ENCODE measurements around the gene TIAM1.

Gene TIAM1, protein sequence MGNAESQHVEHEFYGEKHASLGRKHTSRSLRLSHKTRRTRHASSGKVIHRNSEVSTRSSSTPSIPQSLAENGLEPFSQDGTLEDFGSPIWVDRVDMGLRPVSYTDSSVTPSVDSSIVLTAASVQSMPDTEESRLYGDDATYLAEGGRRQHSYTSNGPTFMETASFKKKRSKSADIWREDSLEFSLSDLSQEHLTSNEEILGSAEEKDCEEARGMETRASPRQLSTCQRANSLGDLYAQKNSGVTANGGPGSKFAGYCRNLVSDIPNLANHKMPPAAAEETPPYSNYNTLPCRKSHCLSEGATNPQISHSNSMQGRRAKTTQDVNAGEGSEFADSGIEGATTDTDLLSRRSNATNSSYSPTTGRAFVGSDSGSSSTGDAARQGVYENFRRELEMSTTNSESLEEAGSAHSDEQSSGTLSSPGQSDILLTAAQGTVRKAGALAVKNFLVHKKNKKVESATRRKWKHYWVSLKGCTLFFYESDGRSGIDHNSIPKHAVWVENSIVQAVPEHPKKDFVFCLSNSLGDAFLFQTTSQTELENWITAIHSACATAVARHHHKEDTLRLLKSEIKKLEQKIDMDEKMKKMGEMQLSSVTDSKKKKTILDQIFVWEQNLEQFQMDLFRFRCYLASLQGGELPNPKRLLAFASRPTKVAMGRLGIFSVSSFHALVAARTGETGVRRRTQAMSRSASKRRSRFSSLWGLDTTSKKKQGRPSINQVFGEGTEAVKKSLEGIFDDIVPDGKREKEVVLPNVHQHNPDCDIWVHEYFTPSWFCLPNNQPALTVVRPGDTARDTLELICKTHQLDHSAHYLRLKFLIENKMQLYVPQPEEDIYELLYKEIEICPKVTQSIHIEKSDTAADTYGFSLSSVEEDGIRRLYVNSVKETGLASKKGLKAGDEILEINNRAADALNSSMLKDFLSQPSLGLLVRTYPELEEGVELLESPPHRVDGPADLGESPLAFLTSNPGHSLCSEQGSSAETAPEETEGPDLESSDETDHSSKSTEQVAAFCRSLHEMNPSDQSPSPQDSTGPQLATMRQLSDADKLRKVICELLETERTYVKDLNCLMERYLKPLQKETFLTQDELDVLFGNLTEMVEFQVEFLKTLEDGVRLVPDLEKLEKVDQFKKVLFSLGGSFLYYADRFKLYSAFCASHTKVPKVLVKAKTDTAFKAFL (N-terminal part only)

GRCh38 chr21:31343680-31344480 is at the start of gene TIAM1:
TIAM1 (minus strand) TSS chr21:31344261; CDS start chr21:31266972, 77,289 bp downstream.
- in situ Hi-C loops (cut with MboI; ENCODE audit: low sequenced_read_pairs), result no loop called here

- in situ Hi-C loops (cut with MboI; ENCODE audit: low sequenced_read_pairs), result no loop called here
Observed at GRCh38 chr21:31387560-31388186, 43.6 kb upstream of the TIAM1 start.

DNA sequence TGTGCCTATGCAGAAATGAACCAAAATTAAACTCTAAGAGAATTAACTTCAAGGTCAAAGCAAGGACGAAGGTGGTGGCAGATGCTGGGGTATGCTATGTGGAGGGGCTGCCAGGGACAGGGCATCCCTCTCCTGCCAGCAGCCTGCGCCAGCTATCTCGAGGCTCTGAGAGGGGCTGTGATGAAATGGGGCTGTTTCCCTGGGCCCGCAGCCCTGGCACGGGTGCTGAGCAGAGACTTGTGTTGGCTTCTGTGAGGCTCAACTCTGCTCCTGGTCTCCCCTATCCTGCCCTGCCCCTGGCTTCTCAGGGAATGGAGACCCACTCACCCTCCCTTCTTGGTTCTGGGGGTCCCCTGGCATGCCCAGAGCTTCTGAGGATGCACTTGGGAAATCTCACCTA is 41.9 kb upstream of the TIAM1 start:
- in situ Hi-C loops (cut with MboI; ENCODE audit: low sequenced_read_pairs), result no loop called here

DNA sequence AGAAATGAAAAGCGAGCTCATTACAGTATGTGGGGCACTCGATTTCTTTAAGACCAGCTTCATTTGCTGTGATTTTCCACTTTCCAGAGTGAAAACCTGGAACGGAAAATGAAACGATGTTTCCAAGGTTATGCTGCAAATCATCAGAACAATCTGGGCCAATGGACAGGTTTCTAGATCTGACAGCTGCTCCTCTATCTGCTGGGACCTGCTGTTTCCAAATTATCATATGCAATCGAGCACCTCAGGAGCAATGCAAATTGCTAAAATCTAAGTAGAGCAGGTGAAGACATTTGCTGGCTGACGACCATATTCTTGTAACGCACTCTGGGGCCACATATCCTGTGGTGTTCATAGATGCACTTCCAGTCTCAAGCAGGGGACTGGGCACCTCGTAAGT is 39.7 kb upstream of the TIAM1 start:
- in situ Hi-C loops (cut with MboI; ENCODE audit: low sequenced_read_pairs), result no loop called here

DNA sequence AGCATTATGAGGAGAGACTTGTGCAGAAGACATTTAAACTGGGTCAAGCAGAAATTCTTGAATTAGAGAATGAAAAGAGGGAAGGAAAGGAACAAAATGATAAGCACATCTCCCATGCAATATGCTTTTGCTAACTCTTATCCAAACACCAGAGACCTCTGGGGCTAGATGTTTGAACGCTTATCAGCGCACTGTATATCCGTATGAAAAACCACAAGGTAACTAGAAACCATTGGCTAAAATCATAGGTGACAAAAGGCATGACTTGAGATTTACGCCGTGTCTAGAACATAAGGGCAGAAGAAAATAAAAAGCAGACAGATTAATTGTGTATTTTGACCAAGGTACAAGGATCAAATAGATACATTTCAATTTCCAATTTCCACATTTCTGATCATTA is 38.0 kb upstream of the TIAM1 start:
- in situ Hi-C loops (cut with MboI; ENCODE audit: low sequenced_read_pairs), result no loop called here

DNA sequence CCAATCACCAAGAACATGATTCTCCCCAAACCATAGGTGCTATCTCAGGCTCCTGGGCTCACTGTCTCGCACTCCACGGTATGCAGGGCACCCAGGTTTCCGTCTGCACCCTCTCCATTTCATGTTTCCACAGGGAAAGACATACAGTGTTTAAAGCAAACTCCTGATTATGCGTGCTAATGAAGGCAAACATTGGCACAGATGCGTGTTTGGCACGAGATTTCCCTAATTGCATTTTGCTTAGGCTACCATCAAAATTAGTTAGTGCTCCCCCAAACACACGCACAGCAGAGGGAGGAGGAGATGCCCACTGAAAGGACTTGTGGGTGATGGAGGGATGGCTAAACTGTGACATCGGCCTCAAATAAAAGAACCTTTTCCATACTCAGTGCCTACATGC is 32.2 kb upstream of the TIAM1 start:
- in situ Hi-C loops (cut with MboI; ENCODE audit: low sequenced_read_pairs), result no loop called here

GRCh38 chr21:31374395-31374794 is 30.3 kb upstream of the TIAM1 start:
- in situ Hi-C loops (cut with MboI; ENCODE audit: low sequenced_read_pairs), result no loop called here

- in situ Hi-C loops (cut with MboI; ENCODE audit: low sequenced_read_pairs), result no loop called here
Observed at GRCh38 chr21:31372471-31372765, 28.4 kb upstream of the TIAM1 start.

- in situ Hi-C loops (cut with MboI; ENCODE audit: low sequenced_read_pairs), result no loop called here
Observed at GRCh38 chr21:31371715-31372470, 27.8 kb upstream of the TIAM1 start.

GRCh38 chr21:31370893-31371544 is 27.0 kb upstream of the TIAM1 start:
- in situ Hi-C loops (cut with MboI; ENCODE audit: low sequenced_read_pairs), result no loop called here

DNA sequence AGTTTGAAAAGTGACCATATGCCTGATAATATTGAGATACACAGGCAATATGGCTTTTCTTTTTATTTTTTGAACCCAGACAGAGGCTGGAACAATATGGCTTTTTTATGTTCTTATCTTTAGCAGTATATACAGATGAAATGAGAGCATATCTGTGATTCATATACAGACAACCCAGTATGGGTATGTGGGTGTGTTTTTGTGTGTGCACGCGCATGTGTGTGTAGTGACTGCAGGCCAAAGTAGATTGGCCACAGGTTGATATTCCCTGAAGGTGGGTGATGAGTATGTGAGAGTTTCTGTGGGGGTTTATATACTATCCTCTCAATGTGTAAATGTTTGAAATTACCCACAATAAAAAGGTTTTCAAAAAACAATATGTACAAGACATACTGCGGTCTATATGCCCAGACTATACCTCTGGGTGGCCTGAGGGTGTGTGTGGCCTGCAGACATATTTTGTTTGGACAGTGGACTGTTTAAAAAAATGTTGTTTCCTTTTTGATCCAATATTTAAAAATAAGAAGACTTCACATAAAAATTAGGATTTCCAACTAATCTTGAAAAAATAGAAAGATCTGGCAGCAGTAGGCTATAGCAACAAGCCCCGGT is 26.3 kb upstream of the TIAM1 start:
- in situ Hi-C loops (cut with MboI; ENCODE audit: low sequenced_read_pairs), result no loop called here

DNA sequence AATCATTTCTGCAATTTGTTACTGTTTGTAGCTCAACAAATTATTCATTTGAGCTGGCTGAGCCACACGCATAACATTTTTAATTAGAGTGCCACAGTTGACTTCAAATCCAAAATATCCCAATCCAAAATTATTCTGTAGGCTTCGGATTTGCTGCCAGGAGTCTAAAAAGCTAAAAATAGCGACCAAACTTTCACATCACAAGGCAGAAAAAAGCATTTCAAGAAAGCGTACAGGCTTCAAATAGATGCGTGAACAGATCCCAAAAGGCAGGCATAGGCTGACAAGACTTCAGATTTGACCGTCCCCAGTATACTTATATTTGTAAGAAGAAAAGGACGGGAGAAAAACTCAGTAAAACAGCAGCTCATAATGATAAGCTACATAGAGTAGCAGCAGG is 24.3 kb upstream of the TIAM1 start:
- in situ Hi-C loops (cut with MboI; ENCODE audit: low sequenced_read_pairs), result no loop called here

DNA sequence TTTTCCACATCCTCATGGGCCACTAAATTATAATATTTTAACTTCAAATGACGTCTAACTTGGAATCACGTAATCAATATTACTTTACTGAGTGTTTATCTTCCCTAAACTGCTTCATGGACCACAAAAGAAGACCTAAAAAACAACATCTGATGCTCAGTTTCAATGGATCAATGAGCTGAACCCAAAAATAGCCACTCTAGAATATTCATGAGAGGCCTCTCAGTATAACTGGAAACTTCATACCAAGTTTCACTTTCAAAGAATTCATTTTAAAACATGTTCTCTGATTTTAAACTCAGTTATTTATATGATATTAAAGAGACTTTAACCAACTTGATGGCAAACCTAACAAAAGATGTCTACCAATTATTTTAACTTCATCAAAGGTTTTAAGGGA is 23.7 kb upstream of the TIAM1 start:
- in situ Hi-C loops (cut with MboI; ENCODE audit: low sequenced_read_pairs), result no loop called here

DNA sequence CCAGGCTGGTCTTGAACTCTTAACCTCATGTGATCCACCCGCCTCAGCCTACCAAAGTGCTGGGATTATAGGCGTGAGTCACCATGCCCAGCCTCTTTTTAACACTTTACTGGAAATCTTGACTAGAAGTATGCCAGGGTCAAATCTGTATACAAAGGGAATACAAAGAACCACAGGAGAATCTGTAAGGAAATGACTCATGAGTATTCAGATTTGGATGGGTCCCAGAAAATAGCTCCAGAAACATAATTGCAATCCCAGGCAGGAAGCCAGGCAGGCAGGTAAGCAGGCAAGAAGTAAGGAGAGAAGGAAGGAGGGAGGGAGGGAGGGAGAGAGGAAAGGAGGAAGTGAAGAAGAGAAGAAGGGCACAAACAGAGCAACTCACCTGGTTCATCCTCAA is 22.8 kb upstream of the TIAM1 start:
- in situ Hi-C loops (cut with MboI; ENCODE audit: low sequenced_read_pairs), result no loop called here

DNA sequence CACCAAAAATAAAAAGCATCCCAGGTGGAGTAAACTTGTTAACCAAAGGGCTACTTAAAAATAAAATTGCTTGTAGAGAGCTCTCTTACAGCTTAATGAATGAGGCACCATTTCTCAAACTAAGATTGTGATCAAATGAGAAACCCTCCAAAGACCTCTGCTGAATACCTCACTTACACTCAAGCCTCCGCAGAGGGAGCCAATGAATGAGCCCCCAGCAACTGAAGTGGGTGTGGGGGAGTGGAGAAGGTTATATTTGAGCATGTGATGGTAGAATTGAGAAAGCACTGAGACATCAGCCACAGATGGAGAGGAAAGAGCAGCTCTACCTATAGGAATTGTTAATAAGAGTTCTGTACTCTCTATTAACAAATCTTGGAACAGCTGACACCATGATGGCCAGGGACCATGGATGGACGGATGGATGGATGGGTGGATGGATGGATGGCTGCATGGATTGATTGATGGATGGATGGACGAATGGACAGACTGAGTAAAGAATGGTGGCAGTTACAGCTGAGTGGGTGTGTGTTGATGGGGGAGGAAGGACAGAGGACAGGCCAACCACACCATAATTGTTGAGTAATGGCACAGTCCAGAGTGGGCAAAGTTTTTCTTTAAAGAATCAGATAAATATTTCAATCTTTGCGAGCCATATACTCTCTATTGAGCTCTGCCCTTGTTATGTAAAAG is 20.3 kb upstream of the TIAM1 start:
- in situ Hi-C loops (cut with MboI; ENCODE audit: low sequenced_read_pairs), result no loop called here

GRCh38 chr21:31363720-31364119 is 19.7 kb upstream of the TIAM1 start:
- in situ Hi-C loops (cut with MboI; ENCODE audit: low sequenced_read_pairs), result no loop called here

GRCh38 chr21:31360717-31361116 is 16.7 kb upstream of the TIAM1 start:
- in situ Hi-C loops (cut with MboI; ENCODE audit: low sequenced_read_pairs), result no loop called here

DNA sequence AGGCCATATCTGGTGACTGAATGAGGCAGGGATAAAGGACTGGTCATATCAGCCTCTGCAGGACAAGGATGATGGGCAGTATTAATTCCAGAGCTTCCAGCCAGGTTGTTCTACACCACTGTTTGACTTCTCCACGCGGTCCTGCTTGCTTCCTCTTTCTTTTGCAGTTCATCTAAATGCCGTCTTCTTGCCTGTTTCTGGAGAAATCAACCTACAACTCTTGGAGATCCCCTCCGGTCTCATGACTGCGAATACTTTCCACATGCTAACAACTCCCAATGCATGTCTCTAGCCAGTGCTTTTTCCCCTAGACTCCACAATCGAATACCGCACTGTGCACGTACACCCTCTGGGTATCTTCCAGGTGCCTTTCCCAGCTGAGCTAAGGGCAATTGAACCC is 14.1 kb upstream of the TIAM1 start:
- in situ Hi-C loops (cut with MboI; ENCODE audit: low sequenced_read_pairs), result no loop called here
